Left ventricle myocardium superior (tissue), 1 donor: ENCODE measurements around the gene STING1. TPM values are rescaled to one million over a fixed set of nuclear protein-coding genes. Genes with fewer than 3 reads are reported as not detected.
"Not testable (repeated sequence)": the region's sequence is repeated elsewhere in the genome, so short reads cannot be mapped to it uniquely, and the experiment has no call there.

Source experiments
- ATAC-seq: fragments of 200-7000 bp; cut with Tn5 transposase; one replicate; pipeline ENCODE4 v1.9.1; 2020; ENCODE audit warnings: mild to moderate bottlenecking, moderate library complexity
- DNase-seq: peaks from one replicate; pipeline ENCODE4 v3.0.0-alpha.2; 2020
- intact Hi-C: fragments of 100-400 bp; cut with micrococcal nuclease; formaldehyde crosslinking; loops from one replicate; pipeline ENCODE4 v1.11.0; 2022
- long read RNA-seq: library from polyadenylated mRNA; unstranded; transcript quantifications from one replicate; pipeline ENCODE4 v2.0.0, GENCODE V29; 2021
- total RNA-seq: library from RNA; stranded (reverse); fragmentation: NEBNext Ultra II Directional; extraction: Animal tissue kit (Norgen Biotek cat#: 25700); gene quantifications from one replicate; pipeline ENCODE4 v1.2.1, GENCODE V29; 2021
- donor health status: DM: no; HTN: yes; CAD: no; lungs with severe emphysema.

STING1 gene
- 46.3 TPM for total RNA-seq
- long read RNA-seq, transcript TMEM173-201 (8 exons, 1,771 nt), result major isoform, 32 of 59 reads
- long read RNA-seq, partial matches to known transcripts, result 10 of 59 reads
- long read RNA-seq, other reads (novel, unspliced or antisense), result 17 of 59 reads

- DNase-seq (peak; percentile 83), ATAC-seq (peak; percentile 77)
- intact Hi-C loops, result no loop called here
Observed at GRCh38 chr5:139482050-139482889, at the start of gene STING1. TSS of gene STING1 (minus strand) at chr5:139482758. CDS start at chr5:139481704, 1,054 bp downstream.

- intact Hi-C loops, result no loop called here
Observed at GRCh38 chr5:139531772-139532169, 49.2 kb upstream of the STING1 start.

GRCh38 chr5:139530079-139530478, 47.5 kb upstream of the STING1 start:
- intact Hi-C loops, ATAC-seq: not testable (repeated sequence)

More at GRCh38 chr5:139531772-139532169, 49.2 kb upstream of the STING1 start:
- ATAC-seq, result no peak
- no peak for DNase-seq

GRCh38 chr5:139528695-139529094, 46.1 kb upstream of the STING1 start:
- DNase-seq, intact Hi-C loops, ATAC-seq: not testable (repeated sequence)

More at GRCh38 chr5:139530079-139530478, 47.5 kb upstream of the STING1 start:
- DNase-seq, result not testable (repeated sequence)

GRCh38 chr5:139527896-139528467, 45.4 kb upstream of the STING1 start:
- intact Hi-C loops, ATAC-seq, DNase-seq: not testable (repeated sequence)

GRCh38 chr5:139527090-139527470, 44.5 kb upstream of the STING1 start:
- intact Hi-C loops, ATAC-seq, DNase-seq: not testable (repeated sequence)

- DNase-seq, ATAC-seq, intact Hi-C loops: not testable (repeated sequence)
Observed at GRCh38 chr5:139526309-139527089, 43.9 kb upstream of the STING1 start.

- ATAC-seq, DNase-seq, intact Hi-C loops: not testable (repeated sequence)
Observed at GRCh38 chr5:139525586-139526308, 43.2 kb upstream of the STING1 start.

GRCh38 chr5:139524940-139525585, 42.5 kb upstream of the STING1 start:
- ATAC-seq, result no peak

GRCh38 chr5:139524446-139524845, 41.9 kb upstream of the STING1 start:
- ATAC-seq (no peak), DNase-seq (no peak)
- intact Hi-C loops, result no loop called here

More at GRCh38 chr5:139524940-139525585, 42.5 kb upstream of the STING1 start:
- intact Hi-C loops, result no loop called here
- no peak for DNase-seq

GRCh38 chr5:139523635-139524445, 41.3 kb upstream of the STING1 start:
- ATAC-seq (no peak), DNase-seq (no peak)
- intact Hi-C loops, result no loop called here

- intact Hi-C loops, result no loop called here
- ATAC-seq, result peak; percentile 91
- peak; percentile 97 for DNase-seq
Observed at GRCh38 chr5:139517683-139518564, 35.4 kb upstream of the STING1 start.

- intact Hi-C loops, result loop anchor here (5.0 kb wide), 1 partner anchor 77 kb away; the partner anchor contains the start of gene DNAJC18
- DNase-seq (no peak), ATAC-seq (no peak)
Observed at GRCh38 chr5:139514486-139514856, 31.9 kb upstream of the STING1 start.

- no peak for DNase-seq
- intact Hi-C loops, result loop anchor here (2.0 to 5.0 kb wide), 2 partner anchors 77 to 91 kb away; partner anchors contain the start of gene DNAJC18
- ATAC-seq, result peak; percentile 1
Observed at GRCh38 chr5:139513852-139514485, 31.4 kb upstream of the STING1 start.

- intact Hi-C loops, result loop anchor here (2.0 to 5.0 kb wide), 2 partner anchors 76 to 91 kb away; partner anchors contain the start of gene DNAJC18
- ATAC-seq (peak; percentile 82), DNase-seq (peak; percentile 87)
Observed at GRCh38 chr5:139513434-139513833, 30.9 kb upstream of the STING1 start.
